HAP-1 (cell line): ENCODE data around the gene AIF1.
"Not testable (repeated sequence)": the region's sequence is repeated elsewhere in the genome, so short reads cannot be mapped to it uniquely, and the experiment has no call there.

Experiments
- DNase-seq, 2 experiments: peaks; one replicate each; pipeline ENCODE4 v3.0.0-alpha.2; 2016 to 2020; ENCODE audit warnings: low spot score in 2 of 2
- H3K27me3 ChIP-seq: fragments of 250-450 bp; sonication (Bioruptor Pico); 2 replicates; pipeline ENCODE4 v1.5.1; 2020; ENCODE audit warnings: low read depth, mild to moderate bottlenecking, moderate library complexity
- H3K36me3 ChIP-seq: fragments of 250-450 bp; sonication (Bioruptor Pico); replicated peaks from 2 replicates; pipeline ENCODE4 v1.5.1; 2020; ENCODE audit warnings: mild to moderate bottlenecking
- H3K4me1 ChIP-seq: fragments of 250-450 bp; sonication (Bioruptor Pico); 2 replicates; pipeline ENCODE4 v1.5.1; 2020; ENCODE audit warnings: mild to moderate bottlenecking
- H3K4me3 ChIP-seq: fragments of 250-450 bp; sonication (Bioruptor Pico); 2 replicates; pipeline ENCODE4 v1.5.1; 2020; ENCODE audit warnings: mild to moderate bottlenecking, moderate library complexity
- H3K9me3 ChIP-seq: fragments of 250-450 bp; sonication (Bioruptor Pico); 2 replicates; pipeline ENCODE4 v1.5.1; 2020; ENCODE audit warnings: mild to moderate bottlenecking, moderate library complexity
- in situ Hi-C: fragments of 300-500 bp; cut with MboI; formaldehyde crosslinking; loops from 3 replicates; pipeline ENCODE4 v1.14.3; 2020; ENCODE audit warnings: low sequenced_read_pairs, inconsistent platforms, mixed read lengths

Gene AIF1

GRCh38 chr6:31587791-31588777 is 26.9 kb upstream of the AIF1 start:
- in situ Hi-C loops, result no loop called here

GRCh38 chr6:31588871-31589650 is 26.0 kb upstream of the AIF1 start:
- 0 out of 2 replicates have a peak, but pooled peaks cover 2% of the 10 kb centered on the region for H3K36me3 ChIP-seq
- no peaks in the 10 kb centered on the region for H3K9me3 ChIP-seq
- no peak for DNase-seq
- in situ Hi-C loops, result no loop called here
- H3K4me3 ChIP-seq, result no peak overlapping the region
- no peaks in the 10 kb centered on the region for H3K4me1 ChIP-seq
- H3K27me3 ChIP-seq, result no peaks in the 10 kb centered on the region

More at GRCh38 chr6:31587791-31588777, 26.9 kb upstream of the AIF1 start:
- no peak for DNase-seq
- no peaks in the 10 kb centered on the region for H3K27me3 ChIP-seq
- 0 out of 2 replicates have a peak, but pooled peaks cover 2% of the 10 kb centered on the region for H3K36me3 ChIP-seq
- H3K4me3 ChIP-seq, result no peak overlapping the region
- no peaks in the 10 kb centered on the region for H3K9me3 ChIP-seq
- no peaks in the 10 kb centered on the region for H3K4me1 ChIP-seq

DNA sequence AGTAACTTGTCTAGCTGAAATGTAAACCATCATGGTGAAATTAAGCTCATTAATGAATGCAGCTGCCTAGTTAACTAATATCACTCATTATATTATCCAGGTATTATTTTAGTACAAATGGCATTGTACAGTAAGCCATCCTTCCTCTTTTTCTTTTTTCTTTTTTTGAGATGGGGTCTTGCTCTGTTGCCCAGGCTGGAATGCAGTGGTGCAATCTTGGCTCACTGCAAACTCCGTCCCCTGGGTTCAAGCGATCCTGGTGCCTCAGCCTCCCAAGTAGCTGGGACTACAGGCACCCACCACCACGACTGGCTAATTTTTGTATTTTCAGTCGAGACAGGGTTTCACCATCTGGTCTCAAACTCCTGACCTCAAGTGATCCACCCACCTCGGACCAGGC is 24.3 kb upstream of the AIF1 start:
- in situ Hi-C loops, result loop anchor here (5.0 kb wide), 1 partner anchor 43 kb away; the partner anchor contains the start of genes ATP6V1G2 and NFKBIL1
- not testable (repeated sequence) for DNase-seq, H3K9me3 ChIP-seq, H3K27me3 ChIP-seq, H3K36me3 ChIP-seq, H3K4me3 ChIP-seq, H3K4me1 ChIP-seq

- Histone ChIP-seq H3K27me3 (no peaks in the 10 kb centered on the region), H3K9me3 (no peaks in the 10 kb centered on the region), H3K36me3 (no peaks in the 10 kb centered on the region), H3K4me1 (no peaks in the 10 kb centered on the region), H3K4me3 (no peak overlapping the region)
- in situ Hi-C loops, result loop anchor here (5.0 kb wide), 1 partner anchor 45 kb away; the partner anchor contains the start of genes ATP6V1G2 and NFKBIL1
- DNase-seq, result no peak
Measured at GRCh38 chr6:31592396-31592771, 22.6 kb upstream of the AIF1 start.

DNA sequence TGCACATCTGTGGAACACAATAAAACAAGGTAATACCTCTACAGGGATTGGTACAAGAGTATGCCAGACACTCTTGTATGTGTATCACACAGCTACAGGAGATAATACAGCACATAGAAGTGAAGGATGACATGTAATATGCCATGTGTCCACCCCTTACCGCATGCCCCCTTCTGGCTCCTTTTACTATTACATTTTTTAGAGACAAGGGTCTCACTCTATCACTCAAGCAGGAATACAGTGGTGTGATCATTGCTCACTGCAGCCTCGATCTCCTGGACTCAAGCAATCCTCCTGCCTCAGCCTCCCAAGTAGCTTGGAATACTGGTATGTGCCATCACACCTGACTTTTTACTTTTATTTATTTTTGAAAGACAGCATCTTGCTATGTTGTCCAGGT is 18.0 kb upstream of the AIF1 start:
- H3K4me3 ChIP-seq, result no peak overlapping the region
- H3K9me3 ChIP-seq, result no peaks in the 10 kb centered on the region
- DNase-seq, result peak; percentile 50 to 58
- H3K27me3 ChIP-seq, result no peaks in the 10 kb centered on the region
- H3K36me3 ChIP-seq, result no peaks in the 10 kb centered on the region
- no peaks in the 10 kb centered on the region for H3K4me1 ChIP-seq
- in situ Hi-C loops, result no loop called here

- H3K27me3 ChIP-seq, result no peaks in the 10 kb centered on the region
- H3K9me3 ChIP-seq, result no peaks in the 10 kb centered on the region
- peaks cover 10% of the 10 kb centered on the region for H3K4me1 ChIP-seq
- H3K36me3 ChIP-seq, result no peaks in the 10 kb centered on the region; the same call in 1 of the 2 replicates
- no peak for DNase-seq
- in situ Hi-C loops, result no loop called here
- no peak overlapping the region for H3K4me3 ChIP-seq
Measured at GRCh38 chr6:31607317-31607716, 7.7 kb upstream of the AIF1 start.

DNA sequence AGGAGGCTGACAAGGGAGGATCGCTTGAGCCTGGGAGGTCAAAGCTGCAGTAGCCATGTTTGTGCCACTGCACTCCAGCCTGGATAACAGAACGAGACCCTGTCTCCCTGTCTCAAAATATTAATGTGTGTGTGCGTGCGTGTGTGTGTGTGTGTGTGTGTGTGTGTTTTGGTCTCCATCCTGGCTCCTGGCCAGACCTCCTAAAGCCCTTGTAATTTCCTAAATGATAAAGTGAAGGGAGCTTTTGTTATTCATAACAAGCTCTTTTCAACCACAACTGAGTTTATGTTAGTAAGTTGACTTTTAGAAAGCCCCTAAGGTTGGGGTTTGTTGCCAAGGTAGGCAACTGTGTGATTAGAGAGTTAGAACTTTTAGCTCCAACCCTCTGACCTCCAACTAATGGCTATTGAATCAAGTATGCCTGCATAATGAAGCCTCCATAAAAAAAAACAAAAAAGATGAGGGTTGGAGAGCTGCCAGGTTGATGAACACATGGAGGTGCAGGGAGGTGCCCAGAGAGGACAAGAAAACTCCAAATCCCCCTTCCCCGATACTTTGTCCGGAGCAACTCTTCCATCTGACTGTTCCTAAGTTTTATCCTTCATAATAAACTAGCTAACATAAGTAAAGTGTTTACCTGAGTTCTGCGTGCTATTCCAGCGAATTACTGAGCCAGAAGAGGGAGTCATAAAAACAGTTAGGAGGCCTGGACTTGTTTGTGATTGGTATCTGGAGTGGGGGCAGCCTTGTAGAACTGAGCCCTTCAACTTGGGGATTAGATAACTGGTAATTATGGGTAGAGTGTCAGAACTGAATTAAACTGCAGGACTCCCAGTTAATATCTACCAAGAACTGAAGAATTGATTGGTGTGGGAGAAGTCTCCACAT is 5.3 kb upstream of the AIF1 start:
- Histone ChIP-seq H3K36me3 (no peaks in the 10 kb centered on the region; the same call in 1 of the 2 replicates), H3K27me3 (no peaks in the 10 kb centered on the region), H3K9me3 (no peaks in the 10 kb centered on the region)

DNA sequence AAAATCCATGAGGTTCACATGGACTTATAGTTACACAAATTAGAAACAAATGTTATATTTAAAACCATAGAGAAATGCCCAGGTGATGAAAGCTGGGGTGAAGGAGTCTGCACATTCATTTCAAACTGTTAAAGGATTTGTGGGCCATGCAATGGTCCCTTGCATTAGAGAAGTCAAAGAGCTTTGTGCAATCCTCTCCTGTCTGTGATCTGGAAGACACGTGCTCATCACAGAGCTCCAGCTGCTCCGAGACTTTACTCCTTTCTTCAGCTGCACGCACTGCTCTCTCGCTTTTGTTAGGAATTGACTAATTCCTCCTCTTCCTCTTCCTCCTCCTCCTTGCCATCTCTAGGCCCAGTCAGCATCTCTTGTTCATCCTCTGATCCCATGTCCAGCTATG is 4.1 kb upstream of the AIF1 start:
- Histone ChIP-seq H3K36me3 (no peaks in the 10 kb centered on the region; the same call in 1 of the 2 replicates), H3K27me3 (no peaks in the 10 kb centered on the region), H3K9me3 (no peaks in the 10 kb centered on the region), H3K4me3 (no peak overlapping the region), H3K4me1 (peaks cover 14% of the 10 kb centered on the region)
- in situ Hi-C loops, result no loop called here
- no peak for DNase-seq

More for the DNA sequence above, 5.3 kb upstream of the AIF1 start:
- peak; percentile 82 to 93 for DNase-seq
- Histone ChIP-seq H3K4me3 (no peak overlapping the region), H3K4me1 (peaks cover 14% of the 10 kb centered on the region)
- in situ Hi-C loops, result no loop called here

GRCh38 chr6:31614075-31614619 is 887 bp upstream of the AIF1 start:
- no peak for DNase-seq
- Histone ChIP-seq H3K9me3 (no peaks in the 10 kb centered on the region), H3K4me1 (peaks cover 14% of the 10 kb centered on the region), H3K27me3 (no peaks in the 10 kb centered on the region), H3K36me3 (no peaks in the 10 kb centered on the region; the same call in 1 of the 2 replicates), H3K4me3 (no peak overlapping the region)
- in situ Hi-C loops, result no loop called here

- in situ Hi-C loops, result no loop called here
- Histone ChIP-seq H3K27me3 (no peaks in the 10 kb centered on the region), H3K36me3 (no peaks in the 10 kb centered on the region; the same call in 1 of the 2 replicates), H3K9me3 (no peaks in the 10 kb centered on the region), H3K4me3 (no peak overlapping the region), H3K4me1 (peaks cover 7% of the 10 kb centered on the region)
- DNase-seq, result no peak
Measured at GRCh38 chr6:31615748-31616147, 714 bp downstream of the AIF1 start.

DNA sequence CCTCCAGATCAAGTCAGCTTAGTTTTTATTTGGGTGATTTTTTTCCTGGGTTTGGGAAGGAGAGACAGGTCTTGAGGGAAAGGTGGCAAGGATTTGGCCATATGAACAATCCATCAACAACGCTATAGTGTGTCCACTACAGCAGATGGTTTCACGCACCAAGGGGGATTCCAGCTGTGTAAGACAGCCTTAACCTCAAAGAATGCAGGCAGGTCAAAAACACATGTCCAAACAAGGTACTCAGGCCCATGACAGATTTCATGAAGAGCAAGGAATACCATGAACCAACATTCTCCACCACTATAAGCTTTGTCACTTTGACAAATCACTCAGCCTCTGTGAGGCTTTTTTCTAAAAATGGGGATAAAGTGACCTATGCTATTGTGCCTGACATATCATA is 2.0 kb downstream of the AIF1 start:
- in situ Hi-C loops, result no loop called here
- DNase-seq, result no peak
- no peak overlapping the region for H3K4me3 ChIP-seq
- peaks cover 7% of the 10 kb centered on the region for H3K4me1 ChIP-seq
- H3K9me3 ChIP-seq, result no peaks in the 10 kb centered on the region
- H3K27me3 ChIP-seq, result no peaks in the 10 kb centered on the region
- peaks cover 3% of the 10 kb centered on the region for H3K36me3 ChIP-seq

GRCh38 chr6:31619805-31620585 is 5.0 kb downstream of the AIF1 start:
- in situ Hi-C loops, result no loop called here
- Histone ChIP-seq H3K36me3 (peaks cover 33% of the 10 kb centered on the region), H3K4me1 (peaks cover 12% of the 10 kb centered on the region), H3K9me3 (no peaks in the 10 kb centered on the region), H3K4me3 (peak overlapping the region; percentile 97), H3K27me3 (no peaks in the 10 kb centered on the region)
- peak; percentile 97 to 99 for DNase-seq
